ENCODE data around the gene DHX16. TPM values are rescaled to one million over a fixed set of nuclear protein-coding genes. Genes with fewer than 3 reads are reported as not detected.

Gene DHX16
- polyA plus RNA-seq, 1 donor (not counting 4 experiments of a cell fraction or from before 2014, with no cell fraction given) = 34.2 TPM

GRCh38 chr6:30612213-30612612 lies 60.6 kb downstream of the DHX16 start:
- Histone ChIP-seq H3K9me1 (ENCODE audit: control insufficient read depth, extremely low read depth, insufficient read depth, low read length) (peaks cover 3% of the 10 kb centered on the region), H3K9me3 (ENCODE audit: control insufficient read depth, low read depth, low read length) (no peaks in the 10 kb centered on the region), H3K4me1 (ENCODE audit: control insufficient read depth, extremely low read depth, insufficient read depth, low read length) (peaks cover 24% of the 10 kb centered on the region), H3K27ac (ENCODE audit: control insufficient read depth, insufficient read depth, low read length) (no peak overlapping the region), H3K36me3 (ENCODE audit: control insufficient read depth in 2 of 2, extremely low read depth in 1 of 2, insufficient read depth in 2 of 2, low read length in 2 of 2) (peaks cover 15 to 41% of the 10 kb centered on the region in 2 experiments), H3K27me3 (ENCODE audit: control insufficient read depth, extremely low read depth, insufficient read depth, low read length) (no peaks in the 10 kb centered on the region), H3K9ac (ENCODE audit: control insufficient read depth, extremely low read depth, insufficient read depth, low read length) (no peak overlapping the region), H2AFZ (ENCODE audit: control insufficient read depth, low read length) (no peak overlapping the region), H3K4me3 (ENCODE audit: control insufficient read depth in 2 of 3, extremely low read depth in 1 of 3, insufficient read depth in 2 of 3, low read depth in 1 of 3, low read length in 3 of 3) (no peak overlapping the region), H3K4me2 (ENCODE audit: control insufficient read depth, extremely low read depth, insufficient read depth, low read depth, low read length) (no peak overlapping the region), H3K79me2 (ENCODE audit: control insufficient read depth, insufficient read depth, low read length) (peaks cover 37% of the 10 kb centered on the region), H4K20me1 (ENCODE audit: control insufficient read depth, extremely low read depth, insufficient read depth, low read length) (peaks cover 8% of the 10 kb centered on the region)
- no peak for DNase-seq (ENCODE audit: low read depth, low spot score)
- no peak for FAIRE-seq
- TF ChIP-seq CTCF (optimal IDR thresholded peaks at IDR 0.05 in 1 of 3, IDR thresholded peaks at IDR 0.05 in 1 of 3, conservative IDR thresholded peaks at IDR 0.05 in 1 of 3; ENCODE audit: extremely low read depth in 1 of 3, insufficient read depth in 2 of 3, low read length in 3 of 3) (peak in 2 of 3 experiments; percentile 24 to 30), EZH2 (IDR thresholded peaks at IDR 0.05; ENCODE audit: low read length) (no peak)
- dilution Hi-C loops (cut with MboI; ENCODE audit: extremely low pct_ligation_motif_present, low sequenced_read_pairs) = no loop called here

- Histone ChIP-seq H3K9me1 (ENCODE audit: control insufficient read depth, extremely low read depth, insufficient read depth, low read length) (peaks cover 3% of the 10 kb centered on the region), H3K4me1 (ENCODE audit: control insufficient read depth, extremely low read depth, insufficient read depth, low read length) (peaks cover 24% of the 10 kb centered on the region), H3K9ac (ENCODE audit: control insufficient read depth, extremely low read depth, insufficient read depth, low read length) (no peak overlapping the region), H3K27me3 (ENCODE audit: control insufficient read depth, extremely low read depth, insufficient read depth, low read length) (no peaks in the 10 kb centered on the region), H3K36me3 (ENCODE audit: control insufficient read depth in 2 of 2, extremely low read depth in 1 of 2, insufficient read depth in 2 of 2, low read length in 2 of 2) (peaks cover 15 to 41% of the 10 kb centered on the region in 2 experiments), H3K27ac (ENCODE audit: control insufficient read depth, insufficient read depth, low read length) (no peak overlapping the region), H3K4me2 (ENCODE audit: control insufficient read depth, extremely low read depth, insufficient read depth, low read depth, low read length) (no peak overlapping the region), H3K4me3 (ENCODE audit: control insufficient read depth in 2 of 3, extremely low read depth in 1 of 3, insufficient read depth in 2 of 3, low read depth in 1 of 3, low read length in 3 of 3) (no peak overlapping the region), H3K79me2 (ENCODE audit: control insufficient read depth, insufficient read depth, low read length) (peaks cover 35% of the 10 kb centered on the region), H4K20me1 (ENCODE audit: control insufficient read depth, extremely low read depth, insufficient read depth, low read length) (peaks cover 8% of the 10 kb centered on the region), H2AFZ (ENCODE audit: control insufficient read depth, low read length) (no peak overlapping the region), H3K9me3 (ENCODE audit: control insufficient read depth, low read depth, low read length) (no peaks in the 10 kb centered on the region)
- FAIRE-seq = no peak
- dilution Hi-C loops (cut with MboI; ENCODE audit: extremely low pct_ligation_motif_present, low sequenced_read_pairs) = no loop called here
- no peak for TF ChIP-seq EZH2 (IDR thresholded peaks at IDR 0.05; ENCODE audit: low read length)
- TF ChIP-seq CTCF (optimal IDR thresholded peaks at IDR 0.05 in 1 of 3, IDR thresholded peaks at IDR 0.05 in 1 of 3, conservative IDR thresholded peaks at IDR 0.05 in 1 of 3; ENCODE audit: extremely low read depth in 1 of 3, insufficient read depth in 2 of 3, low read length in 3 of 3) = no peak
- no peak for DNase-seq (ENCODE audit: low read depth, low spot score)
Measured at GRCh38 chr6:30611856-30612194, 61.0 kb downstream of the DHX16 start.
